GM13977 (cell line): ENCODE results near the gene SLC9A1.

Experiments used
- DNase-seq: peaks from one replicate; pipeline ENCODE4 v3.0.0; 2012; ENCODE audit warnings: low spot score
- CTCF ChIP-seq: IDR thresholded peaks from 2 replicates; pipeline ENCODE4 v1.5.1; 2012; ENCODE audit warnings: mild to moderate bottlenecking, control low read depth; ENCODE audit not compliant: insufficient read depth; ENCODE audit errors: extremely low read depth, missing control alignments
- in situ Hi-C: fragments of 300-500 bp; cut with MboI; formaldehyde crosslinking; loops from one replicate; pipeline ENCODE4 v1.12.0; 2022; ENCODE audit warnings: low sequenced_read_pairs, low pct_unique_long_range_greater_than_20kb, mixed read lengths, inconsistent platforms; ENCODE audit not compliant: unreplicated experiment

Gene SLC9A1

GRCh38 chr1:27136236-27136551, 18.7 kb downstream of the SLC9A1 start:
- in situ Hi-C loops, result no loop called here
- no peak for TF ChIP-seq CTCF
- DNase-seq, result no peak

GRCh38 chr1:27135541-27136235, 19.2 kb downstream of the SLC9A1 start:
- no peak for DNase-seq
- in situ Hi-C loops, result no loop called here
- peak; percentile 30 for TF ChIP-seq CTCF

GRCh38 chr1:27133991-27134390, 20.9 kb downstream of the SLC9A1 start:
- peak; percentile 69 for DNase-seq
- in situ Hi-C loops, result no loop called here
- TF ChIP-seq CTCF, result no peak

- no peak for TF ChIP-seq CTCF
- no peak for DNase-seq
- in situ Hi-C loops, result no loop called here
Measured at GRCh38 chr1:27133158-27133557, 21.8 kb downstream of the SLC9A1 start.

GRCh38 chr1:27132624-27133023, 22.3 kb downstream of the SLC9A1 start:
- TF ChIP-seq CTCF, result no peak
- DNase-seq, result no peak
- in situ Hi-C loops, result no loop called here

- no peak for TF ChIP-seq CTCF
- DNase-seq, result no peak
- in situ Hi-C loops, result no loop called here
Measured at GRCh38 chr1:27132147-27132546, 22.8 kb downstream of the SLC9A1 start.
